Sigmoid colon (tissue), 7 donors: Measurements from ENCODE around the gene UTP25. TPM values are rescaled to one million over a fixed set of nuclear protein-coding genes. Genes with fewer than 3 reads are reported as not detected.

ENCODE experiments used
- DNase-seq: peaks from one replicate; pipeline ENCODE4 v3.0.0-alpha.2; 2019
- H3K27ac ChIP-seq, 4 donors: fragments of 200-600 bp; sonication (generic); one replicate each; pipeline ENCODE4 v1.5.1; 2016 to 2019; ENCODE audit warnings: mild to moderate bottlenecking in 1 of 4
- H3K27me3 ChIP-seq, 3 donors: fragments of 200-600 bp; sonication (generic); one replicate each; pipeline ENCODE4 v1.5.1; 2019; ENCODE audit warnings: mild to moderate bottlenecking in 1 of 3
- H3K36me3 ChIP-seq, 4 donors: fragments of 200-600 bp; sonication (generic); one replicate each; pipeline ENCODE4 v1.5.1; 2016 to 2019
- H3K4me1 ChIP-seq, 4 donors: fragments of 200-600 bp; sonication (generic); one replicate each; pipeline ENCODE4 v1.5.1; 2017 to 2019
- H3K4me3 ChIP-seq, 4 donors: fragments of 200-600 bp; sonication (generic); one replicate each; pipeline ENCODE4 v1.5.1; 2017 to 2019; ENCODE audit warnings: mild to moderate bottlenecking in 2 of 4, moderate library complexity in 1 of 4
- H3K9me3 ChIP-seq, 4 donors: fragments of 200-600 bp in 3 of 4; sonication (generic) in 3 of 4; one replicate each; pipeline versions ENCODE4 v1.5.1 to v1.6.1; 2013 to 2019
- CTCF ChIP-seq, 4 experiments: fragments of 450-650 bp in 3 of 4; fragments of 200-600 bp in 1 of 4; IDR thresholded peaks; one replicate each; pipeline ENCODE4 v1.5.1; 2016 to 2019; ENCODE audit warnings: antibody characterized with exemption in 4 of 4, mild to moderate bottlenecking in 3 of 4, moderate library complexity in 2 of 4
- EP300 ChIP-seq, 4 donors: sonication (generic); formaldehyde crosslinking; IDR thresholded peaks; one replicate each; pipeline ENCODE4 v1.6.1; 2017; ENCODE audit warnings: antibody characterized with exemption in 4 of 4
- POLR2A ChIP-seq, 2 donors: fragments of 450-650 bp; IDR thresholded peaks; one replicate each; pipeline ENCODE4 v1.6.1; 2016; ENCODE audit warnings: antibody characterized with exemption in 2 of 2, mild to moderate bottlenecking in 2 of 2, moderate library complexity in 2 of 2
- POLR2AphosphoS5 ChIP-seq, 4 donors: sonication (generic); formaldehyde crosslinking; IDR thresholded peaks; one replicate each; pipeline ENCODE4 v1.6.1; 2017; ENCODE audit warnings: antibody characterized with exemption in 4 of 4
- WGBS, 2 donors: extraction: QIAGEN DNeasy Blood & Tissue Kit; methylation state at CpG; one replicate each; pipeline ENCODE4 v1.1.7; 2013; 5-methylcytosine and 5-hydroxymethylcytosine counted together
- intact Hi-C: fragments of 100-400 bp; cut with DNase I; formaldehyde crosslinking; loops from one replicate; pipeline ENCODE4 v1.15.1; 2023
- polyA plus RNA-seq, 3 donors: library from polyadenylated mRNA; stranded (reverse); fragments of 200-250 nt; gene quantifications; one replicate each; pipeline ENCODE4 v1.2.3, GENCODE V29; 2013
- total RNA-seq, 4 donors: library from RNA; depleted of rRNA; stranded (reverse); fragments of >200 nt; gene quantifications; one replicate each; pipeline ENCODE4 v1.1.0, GENCODE V29; 2016
- donor health status: healthy with polysubstance abuse.
- donor health status: Bipolar disorder and iron deficiency.
- donor health status: healthy.

Gene UTP25
- total and polyA plus RNA-seq, 7 donors, result 1.2 to 8.6 (median 5.7) TPM

- WGBS, 2 donors, result 34 to 59% methylated on average over 7 of the region's 7 CpGs
- no peaks in the 10 kb centered on the region for H3K27me3 ChIP-seq
- no peak overlapping the region for H3K27ac ChIP-seq
- no peak for DNase-seq
- TF ChIP-seq POLR2A (IDR thresholded peaks at IDR 0.05), result no peak
- no peak for TF ChIP-seq POLR2AphosphoS5 (IDR thresholded peaks at IDR 0.05)
- no peak for TF ChIP-seq CTCF (IDR thresholded peaks at IDR 0.05)
- no peak for TF ChIP-seq EP300 (IDR thresholded peaks at IDR 0.05)
- H3K36me3 ChIP-seq, result no peaks in the 10 kb centered on the region
- intact Hi-C loops, result loop anchor here (10.0 kb wide), 1 partner anchor 58 kb away; no protein-coding TSS in a partner anchor
- H3K4me3 ChIP-seq, result no peak overlapping the region
- peaks cover 0 to 4% (median 0%) of the 10 kb centered on the region in 4 donors for H3K4me1 ChIP-seq
- no peaks in the 10 kb centered on the region for H3K9me3 ChIP-seq
Observed at GRCh38 chr1:209822706-209823105, 5.1 kb upstream of the UTP25 start.

GRCh38 chr1:209823143-209824041 is 4.4 kb upstream of the UTP25 start:
- no peak overlapping the region for H3K4me3 ChIP-seq
- no peak overlapping the region for H3K27ac ChIP-seq
- TF ChIP-seq EP300 (IDR thresholded peaks at IDR 0.05) (no peak), POLR2A (IDR thresholded peaks at IDR 0.05) (no peak), CTCF (IDR thresholded peaks at IDR 0.05) (peak; percentile 9 to 58 (median 48)), POLR2AphosphoS5 (IDR thresholded peaks at IDR 0.05) (no peak)
- H3K27me3 ChIP-seq, result no peaks in the 10 kb centered on the region
- intact Hi-C loops, result loop anchor here (10.0 kb wide), 1 partner anchor 59 kb away; no protein-coding TSS in a partner anchor
- DNase-seq, result no peak
- peaks cover 0 to 6% (median 0%) of the 10 kb centered on the region in 4 donors for H3K4me1 ChIP-seq
- 11 to 38% methylated on average over 12 of the region's 12 CpGs for WGBS, 2 donors
- no peaks in the 10 kb centered on the region for H3K9me3 ChIP-seq
- H3K36me3 ChIP-seq, result no peaks in the 10 kb centered on the region

GRCh38 chr1:209825591-209826434 is 2.0 kb upstream of the UTP25 start:
- TF ChIP-seq POLR2AphosphoS5 (IDR thresholded peaks at IDR 0.05) (no peak), EP300 (IDR thresholded peaks at IDR 0.05) (no peak), POLR2A (IDR thresholded peaks at IDR 0.05) (no peak), CTCF (IDR thresholded peaks at IDR 0.05) (no peak)
- peaks cover 0 to 13% (median 9%) of the 10 kb centered on the region in 4 donors for H3K4me1 ChIP-seq
- WGBS, 2 donors, result 47 to 67% methylated on average over 11 of the region's 11 CpGs
- no peaks in the 10 kb centered on the region for H3K27me3 ChIP-seq
- no peaks in the 10 kb centered on the region for H3K9me3 ChIP-seq
- intact Hi-C loops, result loop anchor here (10.0 kb wide), 1 partner anchor 61 kb away; no protein-coding TSS in a partner anchor
- H3K36me3 ChIP-seq, result peaks cover 0 to 5% (median under 1%) of the 10 kb centered on the region in 4 donors
- no peak overlapping the region for H3K4me3 ChIP-seq
- DNase-seq, result no peak
- H3K27ac ChIP-seq, result no peak overlapping the region

- no peak overlapping the region for H3K4me3 ChIP-seq
- H3K27me3 ChIP-seq, result no peaks in the 10 kb centered on the region
- DNase-seq, result no peak
- H3K36me3 ChIP-seq, result peaks cover 4 to 42% (median 17%) of the 10 kb centered on the region in 4 donors
- no peaks in the 10 kb centered on the region for H3K9me3 ChIP-seq
- TF ChIP-seq POLR2AphosphoS5 (IDR thresholded peaks at IDR 0.05) (no peak), CTCF (IDR thresholded peaks at IDR 0.05) (no peak), POLR2A (IDR thresholded peaks at IDR 0.05) (no peak), EP300 (IDR thresholded peaks at IDR 0.05) (no peak)
- WGBS, 2 donors, result 87 to 95% methylated on average over 2 of the region's 2 CpGs
- H3K4me1 ChIP-seq, result peaks cover 0 to 13% (median 9%) of the 10 kb centered on the region in 4 donors
- intact Hi-C loops, result loop anchor here (10.0 kb wide), 1 partner anchor 65 kb away; no protein-coding TSS in a partner anchor
- H3K27ac ChIP-seq, result no peak overlapping the region
Observed at GRCh38 chr1:209829716-209830115, 1.9 kb downstream of the UTP25 start.
